ENCODE measurements around the gene CARHSP1.
"Not testable (repeated sequence)": the region's sequence is repeated elsewhere in the genome, so short reads cannot be mapped to it uniquely, and the experiment has no call there.

Gene CARHSP1

DNA sequence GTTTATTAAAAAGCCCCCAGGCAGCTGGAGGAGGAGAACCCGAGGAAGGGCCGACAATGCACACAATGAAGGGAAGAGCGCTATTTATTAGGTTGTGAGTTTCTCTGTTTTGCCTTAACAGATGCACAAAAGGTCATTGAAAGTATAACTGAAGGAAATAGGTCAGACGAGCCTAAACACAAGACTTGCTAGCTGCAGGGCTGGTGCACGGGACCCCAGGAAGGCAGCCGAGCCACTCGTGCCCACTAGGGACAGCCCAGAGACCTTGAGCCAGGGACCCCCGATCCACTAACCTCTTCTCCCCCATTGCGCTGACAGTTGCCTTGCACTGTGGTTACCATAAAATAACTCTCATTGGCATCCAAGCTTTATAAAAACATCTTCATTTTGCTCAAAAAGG is 24.6 kb upstream of the CARHSP1 start:
- no peak for DNase-seq (ENCODE audit: low spot score)

DNA sequence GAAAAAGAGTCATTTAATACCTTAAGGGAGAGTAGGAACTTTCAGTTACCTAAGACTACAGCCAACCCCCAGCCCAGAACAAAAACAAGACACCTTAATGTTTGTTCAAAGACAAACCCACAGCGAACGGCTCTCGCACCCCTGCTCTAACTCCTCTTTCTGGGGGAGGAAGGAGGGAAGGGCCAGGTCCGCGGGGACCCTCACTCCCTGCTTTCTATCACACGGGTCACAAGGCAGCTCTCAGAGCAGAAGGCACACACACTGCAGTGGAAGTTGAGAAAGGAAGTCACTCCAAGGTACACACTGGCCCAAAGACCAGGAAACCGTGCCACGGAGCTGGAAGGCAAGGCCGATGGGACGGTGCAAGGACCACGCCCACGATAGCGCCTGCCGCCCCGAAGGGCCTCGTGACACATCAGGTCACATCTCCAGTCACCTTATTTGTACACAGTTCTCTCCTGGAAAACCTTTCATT is 23.3 kb upstream of the CARHSP1 start:
- no peak for DNase-seq (ENCODE audit: low spot score)

DNA sequence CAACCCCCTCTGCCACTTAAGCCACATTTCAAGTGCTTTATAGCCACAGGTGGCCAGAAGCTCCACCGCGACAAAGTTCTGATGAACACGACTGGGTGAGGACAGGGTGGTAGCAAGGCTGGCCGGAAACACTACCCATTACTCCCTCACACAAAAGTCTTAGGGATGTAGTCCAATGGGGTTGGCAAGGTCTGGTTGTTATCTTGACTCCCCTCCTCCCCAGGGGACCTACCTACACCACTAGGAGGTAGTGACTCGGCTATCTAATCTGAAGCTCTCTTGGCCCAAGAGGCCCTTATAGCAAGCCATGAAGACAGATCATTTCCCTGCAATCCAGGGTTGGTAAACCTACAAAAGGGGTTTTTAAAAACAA is 21.7 kb upstream of the CARHSP1 start:
- DNase-seq (ENCODE audit: low spot score), result no peak

DNA sequence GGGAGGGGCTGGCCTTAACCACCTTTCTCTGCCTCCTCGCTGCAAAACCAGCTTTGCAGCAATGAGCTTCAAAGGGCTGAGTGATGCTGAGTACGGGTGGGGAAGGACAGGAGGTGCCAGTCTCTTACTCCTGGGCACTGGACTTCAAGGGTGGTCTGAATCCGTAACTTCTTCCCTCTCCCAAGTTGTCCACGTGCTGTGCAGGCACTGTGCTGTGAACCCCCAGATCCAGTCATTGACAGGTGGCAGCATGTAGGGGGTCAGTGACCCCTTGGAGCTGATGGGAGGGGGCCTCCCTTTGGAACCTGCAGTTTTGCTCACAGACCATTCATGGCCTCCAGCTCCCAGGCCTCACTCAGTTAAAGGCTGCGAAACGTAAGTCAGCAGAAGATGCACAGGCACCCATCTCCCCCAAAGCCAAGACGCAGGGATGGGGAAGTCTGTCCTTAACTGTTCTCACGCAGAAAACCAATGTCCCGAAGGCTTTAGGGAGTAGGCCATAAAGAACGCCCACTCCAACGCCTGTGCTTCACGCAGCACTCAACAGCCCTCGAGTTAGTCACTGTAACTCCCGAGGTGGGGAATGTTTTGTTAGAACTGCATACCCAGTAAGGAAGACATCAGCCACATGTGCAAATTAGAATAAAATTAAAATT is 21.2 kb upstream of the CARHSP1 start:
- DNase-seq (ENCODE audit: low spot score), result no peak

DNA sequence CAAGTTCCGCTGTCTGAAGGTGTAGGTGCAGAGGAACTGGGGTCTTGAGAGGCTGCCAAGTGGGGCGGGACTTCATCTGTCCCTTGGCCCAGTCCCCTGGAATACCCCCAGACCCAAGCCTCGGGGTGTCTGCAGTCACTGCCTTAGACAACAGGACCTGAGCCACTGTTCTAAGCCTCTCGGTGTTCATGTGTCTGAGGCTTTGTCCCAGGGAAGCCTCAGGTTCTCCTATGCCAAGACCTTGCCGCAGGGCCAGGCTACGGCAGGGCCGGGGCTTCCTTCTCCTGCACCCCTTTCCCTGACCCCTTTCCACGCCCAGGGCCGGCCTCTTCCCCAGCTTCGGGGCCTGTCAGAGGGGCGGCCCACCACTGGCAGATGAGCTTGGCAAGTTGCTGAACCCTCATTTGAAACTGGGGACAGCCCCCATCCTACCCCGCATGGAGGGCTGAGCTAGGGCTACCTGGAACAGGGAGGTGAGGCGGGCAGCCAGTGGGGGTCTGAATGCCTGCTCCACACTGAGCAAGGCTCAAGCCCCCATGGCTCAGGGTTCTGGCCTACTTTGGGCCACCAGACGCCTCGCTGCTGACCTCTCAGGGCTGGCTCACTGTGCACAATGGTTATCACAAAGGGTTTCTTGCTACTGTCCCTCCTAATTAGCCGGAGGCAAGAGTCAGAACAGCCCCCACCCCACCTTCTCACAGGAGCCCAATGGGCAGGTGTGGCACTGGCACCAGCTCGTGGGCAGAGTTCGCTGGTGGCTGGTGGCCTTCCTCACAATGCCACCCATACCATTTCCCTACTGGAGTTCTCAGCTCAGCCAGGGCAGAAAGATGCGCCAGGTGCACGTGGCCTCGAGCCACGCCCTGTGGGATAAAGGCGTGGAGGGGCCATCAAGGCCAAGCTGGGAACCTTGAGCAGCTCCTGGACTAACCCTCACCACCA is 20.4 kb upstream of the CARHSP1 start:
- DNase-seq (ENCODE audit: low spot score), result no peak

DNA sequence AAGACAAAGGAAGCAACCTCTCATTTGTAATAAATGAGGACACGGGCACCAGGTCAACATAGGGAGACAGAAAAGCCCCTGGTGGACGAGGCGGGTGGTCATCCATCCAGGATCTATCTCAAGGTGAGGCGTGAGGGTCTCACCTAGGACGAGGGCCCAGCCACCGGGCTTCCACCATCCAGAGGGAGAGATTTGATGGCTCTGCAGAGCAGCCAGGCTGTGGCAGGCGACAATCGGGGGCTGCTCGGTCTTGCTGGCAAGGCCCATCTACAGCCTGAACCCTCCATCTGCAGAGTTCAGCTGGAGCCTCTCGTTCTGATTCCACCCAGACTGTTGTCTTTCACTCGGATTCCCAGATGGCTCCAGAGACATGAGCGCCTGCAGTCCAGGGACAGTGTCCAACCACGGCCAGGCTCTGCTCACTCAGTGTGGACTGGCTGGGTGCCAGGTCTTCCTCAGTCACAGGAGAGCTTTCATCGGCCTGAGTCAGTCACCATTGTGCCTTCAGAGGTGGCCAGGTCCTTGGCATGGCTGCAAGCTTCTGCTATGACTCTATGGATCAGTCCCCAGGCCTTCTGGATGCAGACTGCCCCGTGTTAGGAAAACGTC is 19.2 kb upstream of the CARHSP1 start:
- peak; percentile 44 for DNase-seq (ENCODE audit: low spot score)

DNA sequence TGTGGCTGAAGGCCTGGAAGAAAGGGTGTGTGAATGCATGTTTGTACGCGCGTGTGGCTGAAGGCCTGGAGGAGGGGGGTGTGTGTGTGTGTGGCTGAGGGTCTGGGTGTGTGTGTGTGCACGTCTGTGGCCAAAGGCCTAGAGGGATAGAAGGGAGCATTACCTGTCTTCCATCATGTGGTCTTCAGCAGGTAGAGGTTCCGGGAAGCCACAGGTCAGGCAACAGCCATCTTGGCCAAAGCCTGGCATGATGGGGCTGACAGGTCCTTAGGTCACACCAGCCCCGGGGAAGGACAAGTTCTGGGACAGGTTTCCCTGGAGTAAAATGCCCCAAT is 18.6 kb upstream of the CARHSP1 start:
- DNase-seq (ENCODE audit: low spot score), result no peak

DNA sequence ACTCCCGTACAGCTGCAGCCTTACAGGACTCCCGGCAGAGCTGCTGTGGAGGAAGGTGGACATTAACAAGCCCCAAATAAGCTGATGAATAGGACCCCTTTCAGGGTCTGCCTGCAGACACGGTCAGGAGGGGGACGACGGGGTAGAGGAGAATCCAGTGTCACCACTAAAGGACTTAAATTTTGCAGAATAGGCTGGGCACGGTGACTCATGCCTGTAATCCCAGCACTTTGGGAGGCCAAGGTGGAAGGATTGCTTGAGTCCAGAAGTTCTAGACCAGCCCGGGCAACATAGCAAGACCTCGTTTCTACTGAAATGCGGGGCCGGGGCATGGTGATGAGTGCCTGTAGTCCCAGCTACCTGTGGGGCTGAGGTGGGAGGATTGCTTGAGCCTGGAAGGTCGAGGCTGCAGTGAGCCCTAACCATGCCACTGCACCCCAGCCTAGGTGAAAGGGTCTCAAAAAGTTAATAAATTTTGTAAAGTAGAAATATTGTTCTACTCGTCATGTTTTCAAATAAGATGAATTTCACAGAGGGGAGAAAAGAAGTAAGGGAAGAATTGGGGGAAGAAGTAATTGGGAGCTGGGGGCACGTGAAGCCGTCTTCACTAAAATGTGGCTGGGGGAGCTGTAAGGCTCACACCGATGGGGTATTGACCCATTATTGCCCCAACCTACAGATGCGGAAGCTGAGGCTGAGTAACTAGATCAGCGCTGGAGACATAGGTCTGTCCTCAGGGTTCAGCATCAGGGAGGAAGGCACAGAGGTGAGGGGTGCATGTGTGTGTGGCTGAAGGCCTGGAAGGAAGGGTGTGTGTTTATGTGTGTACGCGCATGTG is 18.0 kb upstream of the CARHSP1 start:
- DNase-seq (ENCODE audit: low spot score), result no peak

DNA sequence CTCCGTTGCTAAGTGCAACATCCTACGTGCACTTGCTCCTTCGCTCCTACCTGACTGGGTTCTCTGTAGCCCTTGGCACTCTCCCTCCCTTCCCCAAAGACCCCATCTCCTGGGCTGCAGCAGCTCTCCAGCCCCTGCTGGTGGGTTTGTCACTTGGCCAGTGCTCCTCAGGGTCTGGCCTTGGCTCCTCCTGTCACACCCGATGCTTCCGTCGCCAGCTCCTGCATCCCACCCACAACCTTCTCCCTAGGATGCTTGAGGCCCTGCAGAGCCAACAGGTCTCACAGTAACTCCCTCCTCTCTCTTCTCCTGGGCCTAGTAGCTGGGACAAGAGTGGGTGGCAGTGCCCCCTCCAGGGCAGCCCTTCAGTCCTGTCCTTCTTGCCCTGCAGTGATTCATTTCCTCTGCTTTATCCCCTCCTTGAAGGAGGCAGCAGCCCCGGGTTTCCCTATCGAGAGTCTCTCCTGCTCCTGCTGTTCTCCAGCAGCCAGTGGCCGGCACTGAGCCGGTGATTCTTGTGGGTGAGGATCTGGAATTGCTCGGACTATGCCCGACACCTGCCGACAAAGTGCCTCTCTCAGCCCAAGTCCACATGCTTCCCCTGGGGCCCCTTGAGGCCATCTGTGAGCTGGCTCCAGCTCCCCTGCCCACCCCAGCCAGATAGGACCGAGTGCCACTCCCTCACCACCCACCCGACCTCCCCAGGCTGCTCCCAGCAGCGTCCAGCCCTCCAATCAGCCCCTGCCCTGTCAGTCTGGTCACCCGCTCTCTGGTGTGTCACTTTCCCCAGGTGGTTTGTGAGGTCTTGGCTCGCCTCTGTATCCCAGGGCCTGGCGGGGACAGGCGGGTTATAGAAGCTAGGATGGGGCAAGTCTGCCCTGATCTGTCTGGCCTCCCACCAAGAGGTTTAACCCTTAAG is 17.1 kb upstream of the CARHSP1 start:
- no peak for DNase-seq (ENCODE audit: low spot score)

DNA sequence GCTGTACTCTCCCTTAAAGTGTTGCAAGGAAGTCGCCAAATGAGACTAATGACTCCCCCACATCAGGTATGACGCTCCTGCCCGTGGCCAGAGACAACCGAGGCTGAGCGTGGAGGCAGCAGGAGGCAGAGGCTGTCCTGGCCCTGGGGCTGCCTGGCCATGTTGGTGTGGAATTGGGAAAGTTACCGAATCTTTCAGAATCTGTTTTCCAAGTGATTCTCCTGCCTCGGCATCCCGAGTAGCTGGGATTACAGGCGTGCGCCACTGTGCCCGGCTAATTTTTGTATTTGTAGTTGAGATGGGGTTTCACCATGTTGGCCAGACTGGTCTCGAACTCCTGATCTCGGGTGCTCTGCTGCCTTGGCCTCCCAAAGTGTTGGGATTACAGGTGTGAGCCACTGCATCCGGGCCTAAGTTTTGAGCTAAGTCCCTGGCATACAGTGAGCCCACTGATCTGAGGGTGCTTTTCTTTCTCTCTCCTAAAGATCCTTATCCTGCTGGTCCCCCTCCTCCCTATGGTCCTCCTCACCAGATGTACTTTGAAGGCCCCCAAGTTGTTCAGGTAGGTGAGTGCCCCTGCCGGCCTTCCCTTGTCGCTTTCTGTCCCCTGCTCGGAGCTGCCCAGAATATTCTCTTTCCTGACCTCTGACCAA is 14.0 kb upstream of the CARHSP1 start:
- DNase-seq (ENCODE audit: low spot score), result no peak

DNA sequence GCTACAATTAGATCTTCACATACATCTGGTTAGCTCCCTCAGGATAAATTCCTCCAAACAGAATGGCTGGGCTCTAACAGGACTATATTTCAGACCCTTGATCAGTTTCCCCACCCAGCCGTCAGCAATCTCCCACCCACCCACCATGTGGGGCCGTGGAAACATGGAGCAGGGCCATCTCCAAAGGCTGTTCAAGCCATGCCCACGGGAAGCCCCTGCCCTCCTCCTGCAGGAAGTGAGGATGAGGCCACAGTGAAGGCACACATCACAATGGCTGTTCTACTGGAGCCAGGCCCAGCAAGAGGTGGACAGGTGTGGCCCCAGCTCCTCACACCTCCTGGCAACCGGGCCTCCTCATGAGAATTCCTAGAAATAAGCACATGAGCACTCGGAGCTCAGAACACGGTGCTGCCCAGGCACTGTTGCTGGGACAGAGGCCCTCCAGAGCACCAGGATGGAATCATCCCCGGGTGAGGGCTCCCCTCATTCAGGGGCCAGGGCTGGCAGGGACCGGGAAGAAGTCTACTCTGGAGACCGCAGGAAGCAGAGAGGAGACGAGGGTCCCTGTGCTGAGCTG is 13.3 kb upstream of the CARHSP1 start, which contains the start of gene LITAFD:
TSS of gene LITAFD (plus strand) at position 311 of the 577 bp plus-strand sequence. CDS start 2,005 bp downstream, outside the sequence.
- no peak for DNase-seq (ENCODE audit: low spot score)

DNA sequence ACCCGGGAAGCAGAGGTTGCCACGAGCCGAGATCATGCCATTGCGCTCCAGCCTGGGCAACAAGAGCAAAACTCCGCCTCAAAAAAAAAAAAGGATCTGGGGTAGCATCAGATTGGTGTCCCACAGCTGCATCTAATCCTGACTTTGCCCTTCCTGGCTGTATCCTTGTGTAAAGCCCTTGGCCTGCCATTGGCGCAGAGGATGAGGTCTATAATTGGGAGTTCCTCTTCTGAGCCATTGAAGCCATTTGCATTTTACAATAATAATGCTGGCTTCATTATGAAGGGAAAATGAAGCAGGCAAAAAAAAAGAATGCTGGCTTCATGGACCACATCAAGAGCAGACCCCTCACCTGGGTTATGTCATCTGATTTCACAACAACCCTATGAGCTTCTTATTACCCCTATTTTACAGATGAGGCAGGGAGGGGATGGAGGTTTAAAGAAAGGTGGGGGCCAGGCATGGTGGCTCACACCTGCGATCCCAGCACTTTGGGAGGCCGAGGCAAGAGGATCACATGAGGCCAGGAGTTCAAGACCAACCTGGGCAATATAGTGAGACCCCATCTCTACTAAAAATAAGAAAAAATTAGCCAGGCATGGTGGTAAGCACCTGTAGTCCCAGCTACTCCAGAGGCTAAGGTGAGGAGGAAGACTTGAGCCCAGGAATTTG is 12.2 kb upstream of the CARHSP1 start:
- DNase-seq (ENCODE audit: low spot score), result no peak

DNA sequence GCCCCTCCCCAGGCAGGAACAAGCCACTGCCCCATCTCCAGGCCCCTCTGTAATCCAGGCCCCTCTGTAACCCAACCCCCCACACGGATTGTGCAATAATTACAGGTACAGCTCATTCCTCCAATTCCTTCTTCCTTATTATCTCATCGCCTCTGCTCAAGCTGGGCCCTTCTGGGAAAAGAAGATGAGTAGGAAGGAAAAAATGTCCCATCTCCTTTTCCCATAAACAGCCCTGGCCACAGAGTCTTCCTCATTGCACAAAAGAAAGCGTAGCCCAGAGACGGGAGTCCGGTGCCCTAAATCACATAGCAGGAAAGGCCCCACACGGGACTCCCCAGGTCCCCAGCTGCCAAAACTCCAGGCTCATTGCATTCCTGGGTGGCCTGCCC is 9.7 kb upstream of the CARHSP1 start:
- no peak for DNase-seq (ENCODE audit: low spot score)

DNA sequence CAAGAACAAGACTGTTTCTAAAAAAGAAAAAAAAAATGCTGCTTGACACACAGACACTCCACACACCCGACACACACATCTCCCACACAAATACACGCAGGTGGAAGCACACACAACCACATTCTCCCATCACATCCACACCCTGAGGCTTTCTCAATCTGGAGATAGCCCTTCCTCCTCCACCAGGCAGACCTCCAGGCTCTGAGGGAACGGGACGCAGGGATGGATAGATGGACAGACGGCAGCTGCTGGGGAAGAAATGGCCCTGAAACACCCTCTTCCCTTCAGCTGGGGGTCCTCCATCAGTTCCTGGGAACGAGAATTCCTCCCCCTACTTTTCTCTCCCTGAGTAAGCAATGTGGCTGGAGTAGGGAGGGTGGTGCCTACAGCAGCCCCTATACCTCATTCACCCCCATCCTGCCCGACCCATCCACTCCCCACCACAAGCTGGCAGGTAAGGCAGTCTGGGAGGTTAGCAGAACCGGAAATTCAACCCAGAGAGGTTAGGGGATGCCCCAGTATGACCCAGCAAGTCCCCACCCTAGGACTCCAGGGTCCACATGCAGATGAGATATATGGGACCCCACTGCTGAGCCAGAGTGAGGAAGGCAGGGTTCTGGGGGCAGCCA is 9.2 kb upstream of the CARHSP1 start:
- no peak for DNase-seq (ENCODE audit: low spot score)

DNA sequence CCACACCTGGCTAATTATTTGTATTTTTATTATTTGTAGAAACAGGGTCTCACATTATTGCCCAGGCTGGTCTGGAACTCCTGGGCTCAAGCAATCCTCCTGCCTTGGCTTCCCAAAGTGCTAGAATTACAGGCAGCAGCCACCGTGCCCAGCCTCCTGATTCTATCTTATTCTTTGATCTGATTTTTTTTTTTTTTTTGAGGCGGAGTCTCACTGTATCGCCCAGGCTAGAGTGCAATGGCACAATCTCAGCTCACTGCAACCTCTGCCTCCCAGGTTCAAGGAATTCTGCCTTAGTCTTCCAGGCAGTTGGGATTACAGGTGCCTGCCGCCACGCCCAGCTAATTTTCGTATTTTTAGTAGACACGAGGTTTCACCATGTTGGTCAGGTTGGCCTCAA is 6.5 kb upstream of the CARHSP1 start:
- not testable (repeated sequence) for DNase-seq (ENCODE audit: low spot score)

DNA sequence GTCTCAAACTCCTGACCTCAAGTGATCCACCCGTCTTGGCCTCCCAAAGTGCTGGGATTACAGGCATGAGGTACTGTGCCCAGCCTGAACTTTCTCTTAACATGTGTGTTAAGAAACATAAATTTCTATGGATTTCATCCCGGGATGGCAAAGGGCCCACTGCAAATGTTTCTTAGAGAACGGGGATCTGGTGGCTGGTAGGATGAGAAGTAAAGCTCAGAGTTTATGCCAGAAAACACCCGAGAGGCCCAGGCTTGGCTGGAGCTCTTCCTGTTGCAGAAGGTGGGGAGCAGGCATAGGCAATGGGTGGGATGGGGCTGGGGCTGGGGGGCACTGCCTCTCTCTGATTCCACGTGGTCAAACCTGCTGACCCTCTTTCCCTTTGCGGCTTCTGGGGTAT is 5.6 kb upstream of the CARHSP1 start:
- DNase-seq (ENCODE audit: low spot score), result no peak

DNA sequence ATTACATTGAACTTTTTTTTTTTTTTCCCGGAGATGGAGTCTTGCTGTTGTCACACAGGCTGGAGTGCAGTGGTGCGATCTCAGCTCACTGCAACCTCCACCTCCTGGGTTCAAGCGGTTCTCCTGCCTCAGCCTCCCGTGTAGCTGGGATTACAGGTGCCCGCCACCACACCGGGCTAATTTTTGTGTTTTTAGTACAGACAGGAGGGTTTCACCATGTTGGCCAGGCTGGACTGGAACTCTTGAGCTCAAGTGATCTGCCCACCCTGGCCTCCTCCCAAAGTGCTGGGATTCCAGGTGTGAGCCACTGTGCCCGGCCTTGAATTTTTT is 5.0 kb upstream of the CARHSP1 start:
- not testable (repeated sequence) for DNase-seq (ENCODE audit: low spot score)

DNA sequence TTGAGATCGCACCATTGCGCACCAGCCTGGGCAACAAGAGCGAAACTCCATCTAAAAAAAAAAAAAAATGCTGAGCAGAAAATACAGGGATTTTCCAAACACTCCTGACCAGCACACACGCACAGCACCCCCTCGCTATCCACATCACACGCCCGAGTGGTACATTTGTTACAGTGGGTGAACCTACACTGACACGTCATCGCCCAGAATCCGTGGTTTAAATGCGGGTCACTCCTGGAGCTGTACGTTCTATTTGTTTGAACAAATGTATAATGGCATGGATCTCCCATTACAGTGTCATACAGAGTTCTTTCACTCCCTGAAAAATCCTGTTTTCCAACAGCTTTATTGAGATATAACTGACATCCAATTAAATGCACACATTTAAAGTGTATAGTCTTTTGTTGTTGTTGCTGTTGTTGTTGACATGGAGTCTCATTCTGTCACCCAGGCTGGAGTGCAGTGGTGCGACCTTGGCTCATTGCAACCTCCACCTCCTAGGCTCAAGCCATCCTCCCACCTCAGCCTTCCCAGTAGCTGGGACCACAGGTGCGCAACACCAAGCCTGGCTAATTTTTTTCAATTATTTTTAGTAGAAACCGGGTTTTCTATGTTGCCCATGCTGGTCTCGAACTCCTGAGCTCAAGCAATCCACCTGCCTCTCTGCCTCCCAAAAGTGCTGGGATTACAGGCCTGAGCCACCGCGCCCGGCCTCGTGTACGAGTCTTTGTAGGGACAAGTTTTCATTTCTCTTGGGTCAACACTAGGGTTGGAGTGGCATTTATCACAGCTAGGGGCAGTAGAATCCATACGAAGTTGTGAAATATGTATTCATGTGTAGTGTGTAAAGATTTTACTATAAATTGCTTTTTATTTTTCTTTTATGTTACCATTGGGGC is 4.4 kb upstream of the CARHSP1 start:
- no peak for DNase-seq (ENCODE audit: low spot score)

All from hematopoietic multipotent progenitor cell treated with erythropoietin and hydrocortisone succinate and interleukin-3 and kit ligand, for 17 days (in vitro differentiated cells).